Tibial nerve (tissue), 4 donors: ENCODE measurements around the gene POU6F2. TPM values are rescaled to one million over a fixed set of nuclear protein-coding genes. Genes with fewer than 3 reads are reported as not detected.

Source experiments
- DNase-seq, 2 donors: peaks; one replicate each; pipeline ENCODE4 v3.0.0-alpha.2; 2019; ENCODE audit warnings: low spot score in 2 of 2
- H3K27ac ChIP-seq, 4 donors: fragments of 200-600 bp; sonication (generic) in 3 of 4; one replicate each; pipeline ENCODE4 v1.5.1; 2017 to 2019; ENCODE audit warnings: mild to moderate bottlenecking in 1 of 4
- H3K27me3 ChIP-seq, 2 donors: fragments of 200-600 bp; sonication (generic) in 1 of 2; one replicate each; pipeline versions ENCODE4 v1.5.1 to v1.6.0; 2017 to 2019
- H3K36me3 ChIP-seq, 3 donors: fragments of 200-600 bp; sonication (generic); one replicate each; pipeline ENCODE4 v1.5.1; 2018 to 2019
- H3K4me1 ChIP-seq, 4 donors: fragments of 200-600 bp; sonication (generic) in 3 of 4; one replicate each; pipeline ENCODE4 v1.5.1; 2017 to 2019
- H3K4me3 ChIP-seq, 4 donors: fragments of 200-600 bp; sonication (generic) in 3 of 4; one replicate each; pipeline ENCODE4 v1.5.1; 2017 to 2019; ENCODE audit warnings: mild to moderate bottlenecking in 1 of 4, moderate library complexity in 1 of 4
- H3K9me3 ChIP-seq, 4 donors: fragments of 200-600 bp; sonication (generic) in 3 of 4; one replicate each; pipeline ENCODE4 v1.5.1; 2017 to 2019
- EP300 ChIP-seq, 2 donors: sonication (generic); formaldehyde crosslinking; IDR thresholded peaks; one replicate each; pipeline ENCODE4 v1.6.1; 2017; ENCODE audit warnings: antibody characterized with exemption in 2 of 2, mild to moderate bottlenecking in 1 of 2
- POLR2A ChIP-seq, 2 donors: fragments of 450-650 bp; IDR thresholded peaks; one replicate each; pipeline ENCODE4 v1.6.1; 2017; ENCODE audit warnings: antibody characterized with exemption in 2 of 2, mild to moderate bottlenecking in 2 of 2, moderate library complexity in 2 of 2
- WGBS, 2 donors: methylation state at CpG; one replicate each; pipeline ENCODE4 v1.1.5; 2018; 5-methylcytosine and 5-hydroxymethylcytosine counted together
- total RNA-seq, 4 donors: library from RNA; depleted of rRNA; stranded (reverse); fragments of >200 nt; gene quantifications; one replicate each; pipeline ENCODE4 v1.1.0, GENCODE V29; 2016
- TF ChIP-seq, protein P1 (sequence below), 5 experiments: fragments of 200-600 bp in 3 of 5; fragments of 450-650 bp in 2 of 5; sonication (generic) in 3 of 5; IDR thresholded peaks; one replicate each; pipeline ENCODE4 v1.5.1; 2016 to 2019; ENCODE audit warnings: antibody characterized with exemption in 5 of 5, mild to moderate bottlenecking in 3 of 5, moderate library complexity in 2 of 5

POU6F2 gene
- total RNA-seq, 4 donors from 2014 or later = 0.21 to 1.8 (median 1.3) TPM

DNA sequence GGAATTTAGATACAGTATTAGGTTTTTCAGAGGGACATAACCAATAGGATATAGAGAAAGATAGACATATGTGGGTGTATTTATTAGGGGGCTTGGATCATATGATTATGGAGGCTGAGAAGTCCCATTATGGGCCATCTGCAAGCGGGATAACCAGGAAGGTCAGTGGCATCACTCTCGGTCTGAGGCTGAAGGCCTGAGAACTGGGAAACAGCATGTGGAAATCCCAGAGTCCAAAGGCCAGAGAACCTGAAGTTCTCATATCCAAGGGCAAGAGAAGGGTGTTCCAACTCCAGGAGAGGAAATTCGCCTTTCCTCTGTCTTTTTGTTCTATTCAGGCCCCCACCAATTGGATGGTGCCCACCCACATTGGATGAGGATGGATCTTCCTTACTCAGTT lies 180.7 kb downstream of the POU6F2 start:
- Histone ChIP-seq H3K4me3 (no peak overlapping the region), H3K36me3 (no peaks in the 10 kb centered on the region), H3K27ac (no peak overlapping the region), H3K27me3 (no peaks in the 10 kb centered on the region), H3K4me1 (no peaks in the 10 kb centered on the region), H3K9me3 (no peaks in the 10 kb centered on the region)
- no peak for DNase-seq
- TF ChIP-seq, protein P1, sequence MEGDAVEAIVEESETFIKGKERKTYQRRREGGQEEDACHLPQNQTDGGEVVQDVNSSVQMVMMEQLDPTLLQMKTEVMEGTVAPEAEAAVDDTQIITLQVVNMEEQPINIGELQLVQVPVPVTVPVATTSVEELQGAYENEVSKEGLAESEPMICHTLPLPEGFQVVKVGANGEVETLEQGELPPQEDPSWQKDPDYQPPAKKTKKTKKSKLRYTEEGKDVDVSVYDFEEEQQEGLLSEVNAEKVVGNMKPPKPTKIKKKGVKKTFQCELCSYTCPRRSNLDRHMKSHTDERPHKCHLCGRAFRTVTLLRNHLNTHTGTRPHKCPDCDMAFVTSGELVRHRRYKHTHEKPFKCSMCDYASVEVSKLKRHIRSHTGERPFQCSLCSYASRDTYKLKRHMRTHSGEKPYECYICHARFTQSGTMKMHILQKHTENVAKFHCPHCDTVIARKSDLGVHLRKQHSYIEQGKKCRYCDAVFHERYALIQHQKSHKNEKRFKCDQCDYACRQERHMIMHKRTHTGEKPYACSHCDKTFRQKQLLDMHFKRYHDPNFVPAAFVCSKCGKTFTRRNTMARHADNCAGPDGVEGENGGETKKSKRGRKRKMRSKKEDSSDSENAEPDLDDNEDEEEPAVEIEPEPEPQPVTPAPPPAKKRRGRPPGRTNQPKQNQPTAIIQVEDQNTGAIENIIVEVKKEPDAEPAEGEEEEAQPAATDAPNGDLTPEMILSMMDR (IDR thresholded peaks at IDR 0.05) = no peak
- no peak for TF ChIP-seq EP300 (IDR thresholded peaks at IDR 0.05)
- 91 to 93% methylated on average over 3 of the region's 3 CpGs for WGBS, 2 donors

DNA sequence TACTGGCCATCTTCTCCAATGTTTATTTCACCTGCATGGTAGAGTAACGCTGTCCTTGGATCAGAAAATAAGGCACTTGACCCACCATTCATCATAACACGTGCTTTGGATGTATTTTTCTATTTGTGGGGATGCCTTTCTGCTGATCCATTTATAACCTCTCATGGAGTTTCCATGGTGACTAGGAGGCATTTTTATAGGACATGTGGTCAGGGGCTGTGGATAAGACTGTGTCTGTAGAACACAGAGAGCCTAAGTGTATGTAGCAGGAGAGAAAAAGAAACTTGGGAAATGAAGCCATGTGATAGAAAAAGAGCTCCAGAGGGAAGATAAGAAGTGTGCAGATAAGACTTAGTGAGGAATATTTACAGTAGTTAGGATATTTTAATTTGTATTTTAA lies 184.2 kb downstream of the POU6F2 start:
- DNase-seq = no peak
- no peaks in the 10 kb centered on the region for H3K9me3 ChIP-seq
- TF ChIP-seq EP300 (IDR thresholded peaks at IDR 0.05) (no peak), POLR2A (IDR thresholded peaks at IDR 0.05) (no peak)
- TF ChIP-seq, protein P1 (IDR thresholded peaks at IDR 0.05) = no peak
- H3K36me3 ChIP-seq = no peaks in the 10 kb centered on the region
- WGBS, 2 donors = 71 to 78% methylated on average over 2 of the region's 2 CpGs
- no peaks in the 10 kb centered on the region for H3K4me1 ChIP-seq
- H3K4me3 ChIP-seq = no peak overlapping the region
- H3K27me3 ChIP-seq = no peaks in the 10 kb centered on the region
- H3K27ac ChIP-seq = no peak overlapping the region

- H3K36me3 ChIP-seq = no peaks in the 10 kb centered on the region
- no peak overlapping the region for H3K27ac ChIP-seq
- no peak overlapping the region for H3K4me3 ChIP-seq
- DNase-seq = no peak
- TF ChIP-seq EP300 (IDR thresholded peaks at IDR 0.05) (no peak), POLR2A (IDR thresholded peaks at IDR 0.05) (no peak)
- TF ChIP-seq, protein P1 (IDR thresholded peaks at IDR 0.05) = no peak
- WGBS, 2 donors = 74 to 79% methylated on average over 4 of the region's 4 CpGs
- no peaks in the 10 kb centered on the region for H3K9me3 ChIP-seq
- no peaks in the 10 kb centered on the region for H3K4me1 ChIP-seq
- no peaks in the 10 kb centered on the region for H3K27me3 ChIP-seq
Measured at GRCh38 chr7:39164887-39165286, 187.2 kb downstream of the POU6F2 start.

GRCh38 chr7:39168403-39169098 lies 190.8 kb downstream of the POU6F2 start:
- 64 to 68% methylated on average over 8 of the region's 8 CpGs for WGBS, 2 donors
- TF ChIP-seq POLR2A (IDR thresholded peaks at IDR 0.05) = no peak
- TF ChIP-seq, protein P1 (IDR thresholded peaks at IDR 0.05) = no peak
- TF ChIP-seq EP300 (IDR thresholded peaks at IDR 0.05) = no peak
- Histone ChIP-seq H3K27ac (no peak overlapping the region), H3K36me3 (no peaks in the 10 kb centered on the region), H3K4me1 (no peaks in the 10 kb centered on the region), H3K4me3 (no peak overlapping the region), H3K27me3 (no peaks in the 10 kb centered on the region), H3K9me3 (no peaks in the 10 kb centered on the region)
- no peak for DNase-seq

DNA sequence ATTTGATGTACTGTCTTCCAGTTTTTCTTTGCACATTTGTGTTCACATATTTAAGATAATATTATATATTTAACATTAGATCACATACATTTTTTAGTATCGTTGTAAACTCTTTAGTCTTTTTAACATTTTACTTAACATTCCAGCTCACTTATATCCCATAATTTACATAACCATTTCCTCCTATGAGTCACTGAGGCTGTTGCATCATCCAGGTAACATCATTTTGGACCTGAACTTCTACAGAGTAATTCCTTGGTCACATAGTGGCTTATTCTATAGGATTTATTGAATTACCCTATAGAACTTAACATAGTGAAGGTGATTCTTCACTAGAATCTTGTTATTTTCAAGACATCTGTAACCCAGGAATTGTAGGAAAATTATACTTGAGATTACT lies 194.4 kb downstream of the POU6F2 start:
- TF ChIP-seq EP300 (IDR thresholded peaks at IDR 0.05) (no peak), POLR2A (IDR thresholded peaks at IDR 0.05) (no peak)
- TF ChIP-seq, protein P1 (IDR thresholded peaks at IDR 0.05) = no peak
- WGBS, 2 donors = 57 to 72% methylated on average over 1 of the region's 1 CpG
- H3K4me1 ChIP-seq = no peaks in the 10 kb centered on the region
- no peak for DNase-seq
- no peak overlapping the region for H3K4me3 ChIP-seq
- no peaks in the 10 kb centered on the region for H3K36me3 ChIP-seq
- no peak overlapping the region for H3K27ac ChIP-seq
- H3K9me3 ChIP-seq = no peaks in the 10 kb centered on the region
- no peaks in the 10 kb centered on the region for H3K27me3 ChIP-seq
